ENCODE results near the gene ECM2. TPM values are rescaled to one million over a fixed set of nuclear protein-coding genes. Genes with fewer than 3 reads are reported as not detected.

ECM2 gene
- total RNA-seq, 1 donor from 2014 or later: 9.4 TPM

GRCh38 chr9:92476962-92477361, 58.8 kb downstream of the ECM2 start:
- no peak overlapping the region for H3K4me3 ChIP-seq
- no peaks in the 10 kb centered on the region for H3K36me3 ChIP-seq
- no peak overlapping the region for H3K27ac ChIP-seq
- intact Hi-C loops (cut with DNase I): no loop called here
- H3K4me1 ChIP-seq: peaks cover 12% of the 10 kb centered on the region
- ATAC-seq (no peak), DNase-seq (no peak)
- no peaks in the 10 kb centered on the region for H3K27me3 ChIP-seq (ENCODE audit: low read depth)
- H3K9me3 ChIP-seq: no peaks in the 10 kb centered on the region
- no peak for TF ChIP-seq CTCF (IDR thresholded peaks at IDR 0.05)

DNA sequence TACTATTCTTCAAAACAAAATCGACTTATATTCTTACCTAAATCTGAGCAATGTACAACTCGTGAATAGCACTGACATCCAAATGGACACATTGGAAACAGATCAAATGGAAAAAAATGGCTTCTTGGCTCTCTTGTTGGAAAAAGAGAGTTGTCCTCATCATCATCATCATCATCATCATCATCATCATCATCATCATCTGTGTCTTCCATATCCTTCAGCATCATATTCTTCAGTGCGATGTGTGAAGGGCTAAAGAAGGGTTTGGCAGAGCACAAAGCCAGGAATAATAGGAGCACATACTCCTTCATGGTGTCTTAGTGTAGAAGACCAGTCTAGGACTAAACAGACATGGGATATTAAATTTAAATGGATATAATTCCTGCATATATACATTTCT, 61.2 kb downstream of the ECM2 start:
- intact Hi-C loops (cut with DNase I): no loop called here
- no peaks in the 10 kb centered on the region for H3K27me3 ChIP-seq (ENCODE audit: low read depth)
- no peak for DNase-seq

DNA sequence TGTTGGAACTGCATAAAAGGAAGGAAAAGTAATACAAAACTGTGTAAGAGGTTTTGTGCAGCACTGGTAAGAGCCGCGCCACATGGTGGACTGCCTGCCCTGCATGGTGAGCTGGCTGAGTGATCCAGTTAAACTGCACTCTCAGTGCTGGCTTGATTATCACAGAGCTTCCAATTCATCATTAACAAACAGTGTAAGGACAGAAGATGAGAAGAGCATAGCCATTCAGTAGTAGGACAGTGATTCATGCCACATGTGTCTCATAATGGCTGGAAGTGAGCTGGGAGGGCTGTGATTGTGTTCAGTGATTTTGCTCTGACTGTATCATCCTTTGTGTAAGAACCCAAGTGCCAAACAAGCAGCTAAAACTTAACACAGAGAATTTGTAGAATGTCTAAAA, 67.6 kb downstream of the ECM2 start:
- no peak for TF ChIP-seq CTCF (IDR thresholded peaks at IDR 0.05)
- no peak for DNase-seq
- Histone ChIP-seq H3K27me3 (ENCODE audit: low read depth) (no peaks in the 10 kb centered on the region), H3K9me3 (no peaks in the 10 kb centered on the region), H3K36me3 (no peaks in the 10 kb centered on the region), H3K4me1 (no peaks in the 10 kb centered on the region), H3K4me3 (no peak overlapping the region), H3K27ac (no peak overlapping the region)
- no peak for ATAC-seq
- intact Hi-C loops (cut with DNase I): no loop called here

More for the DNA sequence above, 61.2 kb downstream of the ECM2 start:
- no peak for ATAC-seq
- no peaks in the 10 kb centered on the region for H3K36me3 ChIP-seq
- no peak for TF ChIP-seq CTCF (IDR thresholded peaks at IDR 0.05)
- H3K4me3 ChIP-seq: no peak overlapping the region
- H3K27ac ChIP-seq: no peak overlapping the region
- H3K4me1 ChIP-seq: no peaks in the 10 kb centered on the region
- no peaks in the 10 kb centered on the region for H3K9me3 ChIP-seq

- no peak for ATAC-seq
- TF ChIP-seq CTCF (IDR thresholded peaks at IDR 0.05): no peak
- H3K27me3 ChIP-seq (ENCODE audit: low read depth): no peaks in the 10 kb centered on the region
- H3K4me1 ChIP-seq: no peaks in the 10 kb centered on the region
- H3K4me3 ChIP-seq: no peak overlapping the region
- no peak for DNase-seq
- no peaks in the 10 kb centered on the region for H3K36me3 ChIP-seq
- H3K9me3 ChIP-seq: no peaks in the 10 kb centered on the region
- no peak overlapping the region for H3K27ac ChIP-seq
- intact Hi-C loops (cut with DNase I): no loop called here
Observed at GRCh38 chr9:92467511-92467910, 68.3 kb downstream of the ECM2 start.

GRCh38 chr9:92467041-92467440, 68.7 kb downstream of the ECM2 start:
- intact Hi-C loops (cut with DNase I): no loop called here
- Histone ChIP-seq H3K36me3 (no peaks in the 10 kb centered on the region), H3K27ac (no peak overlapping the region), H3K9me3 (no peaks in the 10 kb centered on the region), H3K27me3 (ENCODE audit: low read depth) (no peaks in the 10 kb centered on the region), H3K4me3 (no peak overlapping the region), H3K4me1 (no peaks in the 10 kb centered on the region)
- no peak for TF ChIP-seq CTCF (IDR thresholded peaks at IDR 0.05)
- DNase-seq (no peak), ATAC-seq (no peak)

DNA sequence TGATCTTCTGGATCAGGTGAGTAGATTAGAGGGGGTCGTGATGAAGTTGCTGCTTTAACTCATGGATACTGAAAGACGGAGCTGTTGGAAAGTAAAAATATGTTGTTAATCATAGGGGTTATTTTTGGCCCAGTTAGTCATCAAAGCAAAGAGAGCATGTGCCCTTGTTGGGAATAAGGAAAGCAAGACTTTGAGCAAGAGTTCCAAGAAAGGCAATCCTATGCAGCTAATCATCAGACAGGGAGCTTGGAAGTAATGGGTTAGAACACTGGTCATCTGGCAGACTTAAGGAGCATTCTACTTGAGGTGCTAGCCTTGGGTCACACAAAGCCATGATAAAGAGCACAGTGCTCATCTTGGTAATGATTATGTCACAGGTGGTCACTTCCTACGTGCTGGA, 71.8 kb downstream of the ECM2 start:
- DNase-seq (no peak), ATAC-seq (no peak)

More for the DNA sequence above, 71.8 kb downstream of the ECM2 start:
- H3K27me3 ChIP-seq (ENCODE audit: low read depth): no peaks in the 10 kb centered on the region
- no peaks in the 10 kb centered on the region for H3K4me1 ChIP-seq
- intact Hi-C loops (cut with DNase I): no loop called here
- no peaks in the 10 kb centered on the region for H3K9me3 ChIP-seq
- no peak overlapping the region for H3K27ac ChIP-seq
- H3K4me3 ChIP-seq: no peak overlapping the region
- TF ChIP-seq CTCF (IDR thresholded peaks at IDR 0.05): no peak
- no peaks in the 10 kb centered on the region for H3K36me3 ChIP-seq
